Measurements from ENCODE around the gene ZNF555.

ZNF555 gene

DNA sequence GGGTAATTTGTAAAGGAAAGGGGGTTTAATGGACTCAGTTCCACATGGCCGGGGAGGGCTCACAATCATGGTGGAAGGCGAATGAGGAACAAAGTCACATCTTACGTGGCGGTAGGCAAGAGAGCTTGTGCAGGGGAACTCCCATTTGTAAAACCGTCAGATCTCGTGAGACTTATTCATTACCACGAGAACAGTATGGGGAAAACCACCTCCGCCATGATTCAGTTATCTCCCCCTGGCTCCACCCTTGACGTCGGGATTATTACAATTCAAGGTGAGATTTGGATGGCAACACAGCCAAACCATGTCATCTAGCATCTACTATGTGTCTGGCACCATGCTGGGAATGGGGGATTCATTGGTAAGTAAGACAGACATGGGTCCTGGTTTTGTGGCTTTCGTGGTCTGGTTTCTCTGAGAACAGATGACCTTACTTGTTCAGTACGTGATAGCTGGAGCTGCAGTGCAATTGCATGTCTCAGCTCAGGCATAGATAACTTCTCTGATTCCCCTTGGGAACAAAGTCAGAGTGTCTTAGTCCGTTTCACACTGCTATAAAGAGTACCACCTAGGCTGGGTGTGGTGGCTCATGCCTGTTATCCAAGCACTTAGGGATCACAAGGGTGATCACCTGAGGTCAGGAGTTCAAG is 13.3 kb upstream of the ZNF555 start:
- CTCF ChIA-PET: no interaction called here
- no peak overlapping the region for H3K4me3 Mint-ChIP-seq
- peaks cover 35% of the 10 kb centered on the region for H3K36me3 Mint-ChIP-seq
- DNase-seq: no peak
- peaks cover 45% of the 10 kb centered on the region for H3K9me3 Mint-ChIP-seq
- no peak overlapping the region for H3K27ac Mint-ChIP-seq
- no peaks in the 10 kb centered on the region for H3K27me3 Mint-ChIP-seq
- no peaks in the 10 kb centered on the region for H3K4me1 Mint-ChIP-seq

DNA sequence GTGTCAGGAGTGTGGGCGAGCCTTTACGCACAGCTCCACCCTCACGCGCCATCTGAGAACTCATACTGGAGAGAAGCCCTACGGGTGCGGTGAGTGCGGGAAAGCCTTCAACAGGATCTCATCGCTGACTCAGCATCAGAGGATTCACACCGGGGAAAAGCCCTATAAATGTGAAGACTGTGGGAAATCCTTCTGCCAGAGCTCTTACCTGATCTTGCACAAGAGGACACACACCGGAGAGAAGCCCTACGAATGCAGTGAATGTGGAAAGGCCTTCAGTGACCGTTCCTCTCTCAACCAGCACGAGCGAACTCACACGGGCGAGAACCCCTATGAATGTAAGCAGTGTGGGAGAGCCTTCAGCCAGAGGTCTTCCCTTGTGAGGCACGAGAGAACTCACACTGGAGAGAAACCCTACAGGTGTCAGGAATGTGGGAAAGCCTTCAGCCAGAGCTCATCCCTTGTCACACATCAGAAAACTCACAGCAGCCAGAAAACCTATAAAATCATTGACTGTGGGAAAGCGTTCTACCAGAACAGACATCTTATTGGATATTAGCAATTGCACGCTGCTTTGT is 6.9 kb upstream of the ZNF555 start:
- CTCF ChIA-PET: no interaction called here
- H3K9me3 Mint-ChIP-seq: peaks cover 60% of the 10 kb centered on the region

DNA sequence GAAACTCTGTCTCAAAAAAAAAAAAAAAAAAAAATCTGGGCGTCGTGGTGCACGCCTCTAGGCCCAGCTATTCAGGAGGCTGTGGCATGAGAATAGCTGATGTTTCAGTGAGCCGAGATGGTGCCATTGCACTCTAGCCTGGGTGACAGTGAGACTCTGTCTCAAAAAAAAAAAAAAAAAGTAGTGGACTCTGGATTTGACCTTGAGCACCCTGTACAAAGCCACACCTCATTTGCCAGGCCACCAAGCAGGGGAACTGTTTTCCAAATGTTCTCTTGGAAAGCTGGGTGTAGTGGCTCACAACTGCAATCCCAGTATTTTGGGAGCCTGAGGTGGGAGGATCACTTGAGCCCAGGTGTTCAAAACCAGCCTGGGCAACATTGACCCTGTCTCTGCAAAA is 3.8 kb upstream of the ZNF555 start:
- Mint-ChIP-seq H3K9me3 (peaks cover 46% of the 10 kb centered on the region), H3K4me3 (no peak overlapping the region), H3K4me1 (peaks cover 10% of the 10 kb centered on the region), H3K36me3 (peaks cover 37% of the 10 kb centered on the region), H3K27ac (no peak overlapping the region), H3K27me3 (peaks cover 11% of the 10 kb centered on the region)
- CTCF ChIA-PET: no interaction called here
- DNase-seq: no peak

More for the DNA sequence above, 6.9 kb upstream of the ZNF555 start:
- no peaks in the 10 kb centered on the region for H3K27me3 Mint-ChIP-seq
- H3K4me1 Mint-ChIP-seq: no peaks in the 10 kb centered on the region
- H3K27ac Mint-ChIP-seq: no peak overlapping the region
- no peak overlapping the region for H3K4me3 Mint-ChIP-seq
- H3K36me3 Mint-ChIP-seq: peaks cover 38% of the 10 kb centered on the region
- DNase-seq: no peak

DNA sequence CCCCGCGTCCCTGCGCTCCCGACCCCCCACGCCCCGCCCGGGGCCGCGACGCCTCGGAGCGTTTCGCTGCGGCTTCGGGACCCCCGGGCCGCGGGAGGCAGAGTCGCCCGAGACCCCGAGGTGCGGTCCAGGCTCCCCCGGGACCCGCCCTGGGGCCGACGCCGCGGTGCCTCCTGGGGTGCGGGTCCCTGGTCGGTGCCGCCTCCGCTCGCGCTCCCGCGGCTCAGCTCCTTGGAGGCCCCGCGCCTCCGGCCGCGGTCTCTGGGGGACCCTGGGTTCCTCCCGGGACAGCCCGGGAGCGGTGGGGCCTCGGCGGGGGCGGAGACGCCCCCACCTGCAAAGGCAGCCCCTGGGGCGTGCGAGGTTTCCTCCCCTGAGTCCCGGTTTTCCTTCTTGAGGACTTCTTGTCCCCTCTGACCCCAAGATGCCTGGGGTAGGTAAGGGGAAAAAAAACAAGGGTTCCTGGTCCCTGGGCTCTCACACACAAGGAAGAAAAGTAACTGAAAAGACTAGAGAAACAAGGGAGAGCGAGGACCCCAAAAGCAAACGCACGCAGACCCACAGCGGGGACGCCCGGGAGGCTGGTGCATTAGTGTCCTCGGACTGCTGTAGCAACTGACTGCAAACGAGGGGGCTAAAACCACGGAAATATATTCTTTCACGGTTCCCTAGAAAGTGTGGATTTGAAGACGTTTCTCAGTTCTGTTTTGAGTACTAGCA is 740 bp downstream of the ZNF555 start:
- Mint-ChIP-seq H3K9me3 (peaks cover 21% of the 10 kb centered on the region), H3K27ac (no peak overlapping the region), H3K36me3 (peaks cover 20% of the 10 kb centered on the region), H3K27me3 (peaks cover 12% of the 10 kb centered on the region), H3K4me3 (peak overlapping the region; percentile 68), H3K4me1 (peaks cover 17% of the 10 kb centered on the region)
- no peak for DNase-seq
- CTCF ChIA-PET: no interaction called here

DNA sequence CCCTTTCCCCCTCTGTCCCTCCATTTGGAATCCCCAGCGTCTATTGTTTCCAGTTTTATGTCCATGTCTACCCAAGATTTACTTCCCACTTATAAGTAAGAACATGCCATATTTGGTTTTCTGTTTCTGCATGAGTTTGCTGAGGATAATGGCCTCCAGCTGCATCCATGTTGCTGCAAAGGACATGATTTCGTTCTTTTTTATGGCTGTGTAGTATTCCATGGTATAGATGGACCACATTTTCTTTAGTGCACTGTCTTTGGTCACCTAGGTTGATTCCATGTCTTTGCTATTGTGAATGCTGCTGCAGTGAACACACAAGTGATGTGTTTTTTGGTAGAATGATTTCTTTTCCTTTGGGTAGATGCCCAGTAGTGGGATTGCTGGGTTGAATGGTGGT is 3.8 kb downstream of the ZNF555 start:
- Mint-ChIP-seq H3K4me3 (no peak overlapping the region), H3K36me3 (peaks cover 26% of the 10 kb centered on the region), H3K9me3 (peaks cover 26% of the 10 kb centered on the region), H3K27ac (no peak overlapping the region), H3K4me1 (peaks cover 23% of the 10 kb centered on the region), H3K27me3 (peaks cover 12% of the 10 kb centered on the region)
- no peak for DNase-seq
- CTCF ChIA-PET: no interaction called here

DNA sequence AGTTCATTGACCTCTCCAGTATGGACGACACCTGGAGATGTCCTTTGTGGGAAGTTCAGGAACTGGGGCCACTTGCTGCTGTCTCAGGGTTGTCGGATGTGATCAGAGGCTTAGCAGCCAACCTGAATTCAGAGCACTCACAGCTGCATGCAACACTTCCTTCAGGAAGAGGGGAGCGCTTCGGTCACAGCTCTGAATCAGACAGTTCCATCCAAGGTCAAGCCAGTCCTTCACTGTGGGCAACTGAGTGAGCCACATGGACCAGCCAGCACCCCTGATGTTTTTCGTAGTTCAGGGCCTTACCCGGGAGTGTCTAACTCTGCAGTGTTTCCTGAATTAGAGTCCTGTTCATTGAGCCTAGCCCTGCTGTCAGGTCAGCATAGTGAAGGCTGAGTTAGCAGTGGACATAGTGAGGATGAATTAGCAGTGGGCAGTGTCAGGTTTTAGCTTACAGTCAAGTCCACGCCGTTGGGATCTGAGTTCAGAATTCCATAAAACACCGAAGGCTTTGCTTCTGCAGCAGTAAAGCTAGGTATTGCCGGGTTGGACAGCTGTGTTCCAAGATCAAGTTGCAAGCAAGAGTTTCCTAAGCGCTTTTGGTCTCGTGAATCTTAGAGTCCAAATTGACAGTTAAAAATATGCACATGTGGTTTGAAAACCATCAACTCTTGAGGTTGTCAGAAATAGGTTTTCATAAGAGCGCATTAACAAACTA is 5.1 kb downstream of the ZNF555 start:
- peaks cover 35% of the 10 kb centered on the region for H3K9me3 Mint-ChIP-seq
- CTCF ChIA-PET: no interaction called here
- no peak overlapping the region for H3K4me3 Mint-ChIP-seq
- DNase-seq: no peak
- H3K4me1 Mint-ChIP-seq: peaks cover 24% of the 10 kb centered on the region
- H3K27ac Mint-ChIP-seq: no peak overlapping the region
- peaks cover 7% of the 10 kb centered on the region for H3K27me3 Mint-ChIP-seq
- peaks cover 34% of the 10 kb centered on the region for H3K36me3 Mint-ChIP-seq

DNA sequence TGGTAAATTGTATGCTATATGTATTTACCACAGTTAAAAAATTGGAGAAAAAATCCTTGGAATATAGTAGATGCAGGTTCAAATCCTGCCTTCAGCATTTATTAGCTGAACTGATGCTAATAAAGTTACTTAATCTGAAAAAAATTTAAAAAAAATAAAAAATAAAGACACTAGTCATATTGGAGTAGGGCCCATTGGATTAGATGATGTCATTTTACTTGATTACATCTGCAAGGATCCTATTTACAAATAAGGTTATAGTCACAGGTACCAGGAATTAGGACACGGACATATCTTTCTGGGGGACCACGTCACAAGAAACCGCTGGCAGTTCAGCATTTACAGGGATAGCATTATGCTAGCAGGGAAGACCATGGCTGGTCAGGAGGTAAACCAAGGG is 6.2 kb downstream of the ZNF555 start:
- Mint-ChIP-seq H3K27ac (no peak overlapping the region), H3K9me3 (peaks cover 45% of the 10 kb centered on the region), H3K36me3 (peaks cover 44% of the 10 kb centered on the region), H3K4me3 (no peak overlapping the region), H3K27me3 (peaks cover under 1% of the 10 kb centered on the region), H3K4me1 (peaks cover 18% of the 10 kb centered on the region)
- DNase-seq: no peak
- CTCF ChIA-PET: no interaction called here

DNA sequence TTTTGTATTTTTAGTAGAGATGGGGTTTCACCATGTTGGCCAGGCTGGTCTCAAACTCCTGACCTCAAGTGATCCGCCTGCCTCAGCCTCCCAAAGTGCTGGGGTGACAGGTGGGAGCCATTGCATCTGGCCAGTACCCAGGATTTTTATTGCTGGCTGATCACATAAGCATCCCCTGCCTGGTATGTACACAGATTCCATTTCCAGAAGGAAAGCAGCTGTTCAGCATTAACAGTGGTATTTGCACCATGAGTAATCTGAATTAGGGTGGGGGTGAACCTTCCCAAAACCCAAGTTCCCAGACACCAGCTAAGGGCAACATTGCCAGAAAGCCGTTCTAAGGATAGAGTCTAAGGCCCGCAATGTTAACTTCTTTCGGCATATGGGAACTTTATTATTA is 7.3 kb downstream of the ZNF555 start:
- Mint-ChIP-seq H3K27me3 (no peaks in the 10 kb centered on the region), H3K4me1 (peaks cover 12% of the 10 kb centered on the region), H3K36me3 (peaks cover 55% of the 10 kb centered on the region), H3K9me3 (peaks cover 56% of the 10 kb centered on the region), H3K4me3 (no peak overlapping the region), H3K27ac (no peak overlapping the region)
- CTCF ChIA-PET: no interaction called here
- DNase-seq: no peak

DNA sequence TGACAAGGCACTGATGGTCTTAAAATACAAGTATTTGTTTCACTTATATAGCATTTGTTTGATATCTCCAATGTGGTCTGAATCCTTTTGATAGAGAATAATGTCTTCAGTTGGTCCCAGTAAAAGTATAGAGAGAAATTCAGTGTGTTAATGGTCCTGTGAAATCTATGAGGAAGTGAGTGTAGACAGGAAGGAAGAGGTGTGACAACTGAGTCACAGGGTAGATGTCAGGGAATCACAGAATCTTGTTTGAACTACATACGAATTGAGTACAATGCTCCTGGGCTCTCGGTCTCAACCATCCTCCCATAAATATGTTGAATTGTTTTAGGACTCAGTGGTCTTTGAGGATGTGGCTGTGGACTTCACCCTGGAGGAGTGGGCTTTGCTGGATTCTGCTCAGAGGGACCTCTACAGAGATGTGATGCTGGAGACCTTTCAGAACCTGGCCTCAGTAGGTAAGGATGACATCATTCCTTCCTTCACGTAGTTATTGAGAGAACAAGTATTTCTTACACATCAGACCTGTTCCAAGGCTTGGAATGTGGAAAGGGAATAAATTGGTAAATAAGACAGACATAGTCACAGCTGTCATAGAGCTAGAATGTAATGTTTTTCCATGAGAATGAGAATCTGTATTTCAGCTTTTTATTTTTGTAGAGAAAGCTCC is 9.1 kb downstream of the ZNF555 start:
- no peak for DNase-seq
- Mint-ChIP-seq H3K4me1 (peaks cover 12% of the 10 kb centered on the region), H3K9me3 (peaks cover 67% of the 10 kb centered on the region), H3K4me3 (no peak overlapping the region), H3K27me3 (no peaks in the 10 kb centered on the region), H3K36me3 (peaks cover 66% of the 10 kb centered on the region), H3K27ac (no peak overlapping the region)
- CTCF ChIA-PET: no interaction called here

DNA sequence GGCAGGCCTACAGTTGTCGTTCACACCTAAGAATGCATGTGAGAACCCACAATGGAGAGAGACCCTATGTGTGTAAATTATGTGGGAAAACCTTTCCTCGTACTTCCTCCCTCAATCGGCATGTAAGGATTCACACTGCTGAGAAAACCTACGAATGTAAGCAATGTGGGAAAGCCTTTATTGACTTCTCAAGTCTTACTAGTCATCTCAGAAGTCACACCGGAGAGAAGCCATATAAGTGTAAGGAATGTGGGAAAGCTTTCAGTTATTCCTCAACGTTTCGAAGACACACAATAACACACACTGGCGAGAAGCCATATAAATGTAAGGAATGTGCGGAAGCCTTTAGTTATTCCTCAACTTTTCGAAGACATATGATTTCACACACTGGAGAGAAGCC is 11.3 kb downstream of the ZNF555 start:
- Mint-ChIP-seq H3K27ac (no peak overlapping the region), H3K4me3 (no peak overlapping the region), H3K27me3 (no peaks in the 10 kb centered on the region), H3K9me3 (peaks cover 65% of the 10 kb centered on the region), H3K4me1 (peaks cover 25% of the 10 kb centered on the region), H3K36me3 (peaks cover 58% of the 10 kb centered on the region)
- DNase-seq: no peak
- CTCF ChIA-PET: no interaction called here

DNA sequence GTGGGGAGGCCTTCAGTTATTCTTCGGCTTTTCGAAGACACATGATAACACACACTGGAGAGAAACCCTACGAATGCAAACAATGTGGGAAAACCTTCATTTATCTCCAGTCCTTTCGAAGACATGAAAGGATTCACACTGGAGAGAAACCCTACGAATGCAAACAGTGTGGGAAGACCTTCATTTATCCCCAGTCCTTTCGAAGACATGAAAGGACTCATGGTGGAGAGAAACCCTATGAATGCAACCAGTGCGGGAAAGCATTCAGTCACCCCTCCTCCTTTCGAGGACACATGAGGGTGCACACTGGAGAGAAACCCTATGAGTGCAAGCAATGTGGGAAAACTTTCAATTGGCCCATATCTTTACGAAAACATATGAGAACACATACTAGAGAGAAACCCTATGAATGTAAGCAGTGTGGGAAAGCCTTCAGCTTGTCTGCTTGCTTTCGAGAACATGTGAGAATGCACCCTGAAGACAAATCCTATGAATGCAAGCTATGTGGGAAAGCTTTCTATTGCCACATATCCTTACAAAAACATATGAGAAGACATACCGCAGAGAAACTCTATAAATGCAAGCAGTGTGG is 11.8 kb downstream of the ZNF555 start:
- H3K9me3 Mint-ChIP-seq: peaks cover 67% of the 10 kb centered on the region
- H3K36me3 Mint-ChIP-seq: peaks cover 58% of the 10 kb centered on the region

DNA sequence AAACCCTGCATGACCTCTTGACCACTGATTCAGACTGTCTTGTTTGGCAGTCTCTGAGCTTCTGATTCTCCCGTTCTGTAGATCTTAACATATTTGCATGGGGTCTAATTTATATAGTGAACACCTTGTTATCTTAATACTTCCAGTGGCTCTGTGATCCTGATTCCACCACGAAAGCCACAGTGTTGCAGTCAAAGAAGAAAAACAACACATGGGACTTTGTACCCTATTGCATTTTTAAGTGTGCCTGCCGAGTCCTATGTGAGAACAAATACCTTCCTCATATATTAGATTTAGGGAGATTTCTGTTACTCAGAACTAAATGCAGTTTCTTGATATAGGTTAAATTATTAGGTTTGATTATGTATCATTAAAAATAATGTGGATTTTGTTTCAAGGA is 13.6 kb downstream of the ZNF555 start:
- H3K27me3 Mint-ChIP-seq: no peaks in the 10 kb centered on the region
- CTCF ChIA-PET: no interaction called here
- no peak for DNase-seq
- H3K27ac Mint-ChIP-seq: no peak overlapping the region
- peaks cover 59% of the 10 kb centered on the region for H3K36me3 Mint-ChIP-seq
- peaks cover 21% of the 10 kb centered on the region for H3K4me1 Mint-ChIP-seq
- H3K4me3 Mint-ChIP-seq: no peak overlapping the region
- H3K9me3 Mint-ChIP-seq: peaks cover 75% of the 10 kb centered on the region

More for the DNA sequence above, 11.8 kb downstream of the ZNF555 start:
- no peak for DNase-seq
- H3K4me1 Mint-ChIP-seq: peaks cover 25% of the 10 kb centered on the region
- CTCF ChIA-PET: no interaction called here
- H3K27ac Mint-ChIP-seq: no peak overlapping the region
- no peaks in the 10 kb centered on the region for H3K27me3 Mint-ChIP-seq
- H3K4me3 Mint-ChIP-seq: no peak overlapping the region

DNA sequence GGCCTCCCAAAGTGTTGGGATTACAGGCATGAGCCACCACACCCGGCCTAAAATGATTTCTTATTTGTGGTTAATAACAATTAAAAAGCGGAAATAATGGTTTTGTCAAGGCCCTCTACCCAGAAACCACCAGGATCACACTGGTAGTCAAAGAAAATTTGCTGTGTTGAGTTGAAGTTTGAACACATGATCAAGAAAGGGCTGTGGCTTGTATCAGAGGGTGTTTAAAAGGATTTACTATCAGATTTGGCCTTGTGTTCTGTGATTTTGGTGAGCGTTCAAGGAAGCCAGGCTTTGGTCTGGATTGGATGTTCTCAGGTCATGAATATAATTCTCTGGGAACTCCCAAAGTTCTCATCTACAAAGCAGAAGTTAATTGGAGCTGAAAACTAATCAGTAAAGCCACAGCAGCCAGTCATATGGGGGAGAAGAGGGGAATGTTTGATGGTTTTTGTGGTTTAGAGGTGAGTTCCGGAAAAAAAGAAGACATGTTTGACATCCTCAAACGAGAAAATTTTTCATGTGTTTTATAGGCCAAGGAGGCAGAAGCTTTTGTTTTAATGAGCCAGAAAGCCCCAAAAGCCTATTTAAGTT is 15.3 kb downstream of the ZNF555 start:
- CTCF ChIA-PET: no interaction called here
- DNase-seq: no peak
- Mint-ChIP-seq H3K36me3 (peaks cover 43% of the 10 kb centered on the region), H3K27ac (peak overlapping the region; percentile 84), H3K9me3 (peaks cover 64% of the 10 kb centered on the region), H3K4me3 (no peak overlapping the region), H3K27me3 (no peaks in the 10 kb centered on the region), H3K4me1 (peaks cover 13% of the 10 kb centered on the region)

DNA sequence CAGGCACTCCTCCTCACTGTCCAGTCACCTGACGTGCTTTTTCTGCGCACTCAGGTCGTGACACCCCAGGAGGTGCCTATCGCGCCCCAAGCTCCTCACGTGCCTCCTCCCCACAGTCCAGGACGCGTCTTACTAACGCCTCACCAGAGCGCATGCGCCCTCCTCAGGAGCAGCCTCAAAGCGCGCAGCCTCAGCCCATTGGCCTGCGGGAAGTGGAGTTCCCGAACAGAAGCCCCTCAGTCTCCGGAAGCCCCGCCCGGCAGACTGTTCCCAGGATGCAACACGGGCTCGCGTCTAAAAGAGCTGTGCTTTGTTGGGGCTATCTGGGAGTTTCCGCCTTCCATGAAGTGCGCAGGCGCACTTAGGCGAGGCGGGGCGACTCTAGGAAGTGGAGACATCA is 17.6 kb downstream of the ZNF555 start:
- CTCF ChIA-PET: no interaction called here
- Mint-ChIP-seq H3K4me1 (peaks cover 13% of the 10 kb centered on the region), H3K27me3 (no peaks in the 10 kb centered on the region), H3K36me3 (peaks cover 23% of the 10 kb centered on the region), H3K4me3 (no peak overlapping the region), H3K9me3 (peaks cover 49% of the 10 kb centered on the region), H3K27ac (no peak overlapping the region)
- no peak for DNase-seq
